Measurements from ENCODE around the gene ZBED2.

The ZBED2 gene

GRCh38 chr3:111619833-111620232 is 24.7 kb upstream of the ZBED2 start:
- TF ChIP-seq CTCF (IDR thresholded peaks at IDR 0.05; ENCODE audit: insufficient read depth, low read depth, low read length, missing control alignments) = no peak
- peak; percentile 72 for DNase-seq (ENCODE audit: low read depth)
- H3K4me3 ChIP-seq (ENCODE audit: low read length) = no peak overlapping the region

GRCh38 chr3:111618945-111619344 is 23.8 kb upstream of the ZBED2 start:
- TF ChIP-seq CTCF (IDR thresholded peaks at IDR 0.05; ENCODE audit: insufficient read depth, low read depth, low read length, missing control alignments) = no peak
- no peak for DNase-seq (ENCODE audit: low read depth)
- no peak overlapping the region for H3K4me3 ChIP-seq (ENCODE audit: low read length)

- H3K4me3 ChIP-seq (ENCODE audit: low read length) = no peak overlapping the region
- no peak for TF ChIP-seq CTCF (IDR thresholded peaks at IDR 0.05; ENCODE audit: insufficient read depth, low read depth, low read length, missing control alignments)
- DNase-seq (ENCODE audit: low read depth) = peak; percentile 12
Observed at GRCh38 chr3:111617912-111618601, 22.9 kb upstream of the ZBED2 start.

- no peak for TF ChIP-seq CTCF (IDR thresholded peaks at IDR 0.05; ENCODE audit: insufficient read depth, low read depth, low read length, missing control alignments)
- DNase-seq (ENCODE audit: low read depth) = no peak
- no peak overlapping the region for H3K4me3 ChIP-seq (ENCODE audit: low read length)
Observed at GRCh38 chr3:111617406-111617805, 22.3 kb upstream of the ZBED2 start.

GRCh38 chr3:111616417-111617105 is 21.4 kb upstream of the ZBED2 start:
- TF ChIP-seq CTCF (IDR thresholded peaks at IDR 0.05; ENCODE audit: insufficient read depth, low read depth, low read length, missing control alignments) = peak; percentile 16
- DNase-seq (ENCODE audit: low read depth) = peak; percentile 60
- no peak overlapping the region for H3K4me3 ChIP-seq (ENCODE audit: low read length)

- TF ChIP-seq CTCF (IDR thresholded peaks at IDR 0.05; ENCODE audit: insufficient read depth, low read depth, low read length, missing control alignments) = no peak
- H3K4me3 ChIP-seq (ENCODE audit: low read length) = no peak overlapping the region
- no peak for DNase-seq (ENCODE audit: low read depth)
Observed at GRCh38 chr3:111615880-111616279, 20.7 kb upstream of the ZBED2 start.

Data from epithelial cell of esophagus (primary cell).